Cardiac muscle cell (in vitro differentiated cells and primary cell): Measurements from ENCODE around the gene FUT1. TPM values are rescaled to one million over a fixed set of nuclear protein-coding genes. Genes with fewer than 3 reads are reported as not detected.
"Not testable (repeated sequence)": the region's sequence is repeated elsewhere in the genome, so short reads cannot be mapped to it uniquely, and the experiment has no call there.

Experiments used
- DNase-seq, 2 donors: peaks; one replicate each; pipeline versions ENCODE4 v3.0.0 to v3.0.0-alpha.2; 2010 to 2017; ENCODE audit warnings: low read depth in 1 of 2, low spot score in 1 of 2
- H3K27ac ChIP-seq: fragments of 200-600 bp; sonication (generic); 2 replicates; pipeline ENCODE4 v1.5.1; 2016
- H3K27me3 ChIP-seq: fragments of 200-600 bp; sonication (generic); 2 replicates; pipeline ENCODE4 v1.6.0; 2016; ENCODE audit warnings: control low read depth
- H3K36me3 ChIP-seq: fragments of 200-600 bp; sonication (generic); 2 replicates; pipeline ENCODE4 v1.5.1; 2016; ENCODE audit warnings: control low read depth
- H3K4me1 ChIP-seq: fragments of 200-600 bp; sonication (generic); 2 replicates; pipeline ENCODE4 v1.8.1; 2017; ENCODE audit warnings: low read depth, mild to moderate bottlenecking, mixed run types
- H3K4me3 ChIP-seq: fragments of 200-600 bp; sonication (generic); 2 replicates; pipeline ENCODE4 v1.5.1; 2016; ENCODE audit warnings: mild to moderate bottlenecking
- H3K9me3 ChIP-seq: fragments of 200-600 bp; sonication (generic); 2 replicates; pipeline ENCODE4 v1.5.1; 2017; ENCODE audit warnings: low read depth, mild to moderate bottlenecking, control low read depth
- polyA plus RNA-seq: library from polyadenylated mRNA; unstranded; fragments of >200 nt; fragmentation: Nextera tagmentation; extraction: Ambion mirVana; gene quantifications from 2 replicates; pipeline ENCODE4 v1.2.1, GENCODE V29; 2016
- total RNA-seq: library from RNA; depleted of rRNA; stranded (reverse); fragments of >200 nt; gene quantifications from 2 replicates; pipeline ENCODE4 v1.2.3, GENCODE V29; 2016
- TF ChIP-seq, protein P1 (sequence below): IDR thresholded peaks from 2 replicates; pipeline ENCODE4 v1.5.1; 2012; ENCODE audit warnings: low read depth, mild to moderate bottlenecking, low read length

FUT1 gene
- total and polyA plus RNA-seq, 2 experiments from 2014 or later = 0.21 TPM; not detected in 1

GRCh38 chr19:48722196-48722708 lies 30.2 kb downstream of the FUT1 start:
- H3K4me1 ChIP-seq = peaks cover 16% of the 10 kb centered on the region
- TF ChIP-seq, protein P1, sequence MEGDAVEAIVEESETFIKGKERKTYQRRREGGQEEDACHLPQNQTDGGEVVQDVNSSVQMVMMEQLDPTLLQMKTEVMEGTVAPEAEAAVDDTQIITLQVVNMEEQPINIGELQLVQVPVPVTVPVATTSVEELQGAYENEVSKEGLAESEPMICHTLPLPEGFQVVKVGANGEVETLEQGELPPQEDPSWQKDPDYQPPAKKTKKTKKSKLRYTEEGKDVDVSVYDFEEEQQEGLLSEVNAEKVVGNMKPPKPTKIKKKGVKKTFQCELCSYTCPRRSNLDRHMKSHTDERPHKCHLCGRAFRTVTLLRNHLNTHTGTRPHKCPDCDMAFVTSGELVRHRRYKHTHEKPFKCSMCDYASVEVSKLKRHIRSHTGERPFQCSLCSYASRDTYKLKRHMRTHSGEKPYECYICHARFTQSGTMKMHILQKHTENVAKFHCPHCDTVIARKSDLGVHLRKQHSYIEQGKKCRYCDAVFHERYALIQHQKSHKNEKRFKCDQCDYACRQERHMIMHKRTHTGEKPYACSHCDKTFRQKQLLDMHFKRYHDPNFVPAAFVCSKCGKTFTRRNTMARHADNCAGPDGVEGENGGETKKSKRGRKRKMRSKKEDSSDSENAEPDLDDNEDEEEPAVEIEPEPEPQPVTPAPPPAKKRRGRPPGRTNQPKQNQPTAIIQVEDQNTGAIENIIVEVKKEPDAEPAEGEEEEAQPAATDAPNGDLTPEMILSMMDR = no peak
- no peaks in the 10 kb centered on the region for H3K36me3 ChIP-seq
- no peak for DNase-seq
- H3K9me3 ChIP-seq = no peaks in the 10 kb centered on the region
- no peak overlapping the region for H3K4me3 ChIP-seq
- no peak overlapping the region for H3K27ac ChIP-seq
- no peaks in the 10 kb centered on the region for H3K27me3 ChIP-seq

GRCh38 chr19:48720613-48721296 lies 31.7 kb downstream of the FUT1 start:
- H3K27ac ChIP-seq = peak overlapping the region; percentile 60
- TF ChIP-seq, protein P1 = no peak
- peak; percentile 100 for DNase-seq
- H3K4me3 ChIP-seq = peak overlapping the region; percentile 65
- no peaks in the 10 kb centered on the region for H3K9me3 ChIP-seq
- no peaks in the 10 kb centered on the region for H3K27me3 ChIP-seq
- H3K36me3 ChIP-seq = no peaks in the 10 kb centered on the region
- peaks cover 22% of the 10 kb centered on the region for H3K4me1 ChIP-seq

DNA sequence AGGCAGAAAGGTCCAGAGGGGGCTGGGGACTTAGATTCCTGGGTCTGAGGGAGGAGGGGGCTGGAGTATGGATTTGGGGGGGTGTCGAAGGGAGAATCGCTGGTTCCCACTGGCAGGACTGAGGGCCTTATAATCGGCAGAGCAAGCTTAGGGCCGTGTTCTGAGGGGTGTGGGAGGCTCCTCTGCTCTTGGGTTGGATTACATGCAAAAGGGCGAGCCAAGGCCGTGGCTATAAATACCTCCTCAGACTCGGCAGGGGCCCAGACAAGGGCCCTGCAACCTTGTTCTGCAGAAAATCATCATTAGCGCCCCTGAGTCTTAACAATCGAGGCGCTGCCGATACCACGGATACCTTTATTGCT lies 32.2 kb downstream of the FUT1 start:
- Histone ChIP-seq H3K9me3 (no peaks in the 10 kb centered on the region), H3K36me3 (no peaks in the 10 kb centered on the region), H3K27ac (peak overlapping the region; percentile 60)

DNA sequence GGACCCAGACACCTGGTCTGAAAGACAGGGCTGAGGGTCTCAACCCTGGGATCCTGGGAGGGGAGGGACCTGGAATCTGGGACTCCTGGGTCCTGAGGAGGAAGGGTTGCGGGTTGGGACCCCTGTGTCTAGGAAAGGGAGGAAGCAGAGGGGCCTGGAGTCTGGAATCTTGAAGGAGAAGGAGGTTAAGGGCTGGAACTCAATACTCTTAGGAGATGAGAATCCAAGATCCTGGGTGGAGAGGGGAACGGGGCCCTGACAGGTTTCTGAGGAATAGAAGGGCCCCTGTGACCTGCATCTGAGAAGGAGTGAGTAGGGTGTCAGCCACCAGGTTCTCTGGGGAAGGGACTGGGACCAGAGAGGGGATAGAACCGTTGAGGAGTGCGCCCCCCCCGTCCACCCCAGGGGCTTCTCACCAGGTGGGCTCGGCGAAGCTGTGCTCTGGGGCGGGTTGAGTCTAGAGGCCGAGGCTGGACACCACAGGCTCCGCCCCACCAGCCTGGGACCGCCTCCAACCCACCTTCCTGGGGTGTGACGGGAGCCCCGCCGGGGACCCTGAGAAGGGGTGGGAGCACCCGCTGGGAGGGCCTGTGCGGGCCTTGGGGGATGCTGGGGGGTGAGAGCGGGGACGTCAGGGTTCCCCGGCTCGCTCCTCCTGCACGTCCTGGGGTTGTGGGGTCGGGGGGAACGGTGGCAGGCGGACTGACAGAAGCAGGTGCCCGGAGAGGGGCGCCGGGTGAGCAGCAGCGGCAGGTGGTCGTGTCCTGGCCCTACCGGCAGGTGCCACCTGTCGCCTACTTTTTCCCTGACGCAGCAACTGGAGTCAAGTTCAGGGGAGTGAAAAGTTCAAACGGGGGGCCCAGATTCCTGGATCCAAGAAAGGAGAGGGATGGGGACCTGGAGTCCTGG lies 32.9 kb downstream of the FUT1 start, which contains the start of gene MAMSTR:
TSS of gene MAMSTR (minus strand) at position 463 of the 909 bp plus-strand sequence. CDS start 694 bp downstream, outside the sequence.
- Histone ChIP-seq H3K4me3 (peak within 1 kb of the TSS; percentile 65), H3K27ac (peak within 1 kb of the TSS; percentile 60), H3K4me1 (peaks cover 26% of the 10 kb centered on the region), H3K36me3 (no peaks in the 10 kb centered on the region), H3K9me3 (no peaks in the 10 kb centered on the region), H3K27me3 (no peaks in the 10 kb centered on the region)
- no peak for DNase-seq
- TF ChIP-seq, protein P1 = no peak

More for the DNA sequence above, 32.2 kb downstream of the FUT1 start:
- no peaks in the 10 kb centered on the region for H3K27me3 ChIP-seq
- H3K4me1 ChIP-seq = peaks cover 22% of the 10 kb centered on the region
- no peak for DNase-seq
- peak overlapping the region; percentile 65 for H3K4me3 ChIP-seq
- TF ChIP-seq, protein P1 = no peak

GRCh38 chr19:48718711-48719231 lies 33.7 kb downstream of the FUT1 start:
- peaks cover 26% of the 10 kb centered on the region for H3K4me1 ChIP-seq
- TF ChIP-seq, protein P1 = no peak
- H3K36me3 ChIP-seq = no peaks in the 10 kb centered on the region
- no peaks in the 10 kb centered on the region for H3K27me3 ChIP-seq
- DNase-seq = no peak
- H3K27ac ChIP-seq = peak overlapping the region; percentile 11
- H3K9me3 ChIP-seq = no peaks in the 10 kb centered on the region
- no peak overlapping the region for H3K4me3 ChIP-seq

GRCh38 chr19:48718106-48718505 lies 34.3 kb downstream of the FUT1 start:
- H3K36me3 ChIP-seq, DNase-seq, H3K9me3 ChIP-seq, H3K27me3 ChIP-seq, H3K4me3 ChIP-seq, H3K27ac ChIP-seq: not testable (repeated sequence)
- H3K4me1 ChIP-seq = peaks cover 26% of the 10 kb centered on the region
